NCI-H345 (cell line): Measurements from ENCODE around the gene APH1B.
"Not testable (repeated sequence)": the region's sequence is repeated elsewhere in the genome, so short reads cannot be mapped to it uniquely, and the experiment has no call there.

Experiments
- DNase-seq: peaks from one replicate; lab custom pipeline; 2025; lab: John Stamatoyannopoulos, UW

Gene APH1B

GRCh38 chr15:63331456-63331855, 54.1 kb downstream of the APH1B start:
- DNase-seq = no peak

- DNase-seq = no peak
Measured at GRCh38 chr15:63332367-63333124, 55.1 kb downstream of the APH1B start.

GRCh38 chr15:63334821-63335220, 57.4 kb downstream of the APH1B start:
- no peak for DNase-seq

GRCh38 chr15:63335543-63336240, 58.3 kb downstream of the APH1B start:
- no peak for DNase-seq

GRCh38 chr15:63337046-63337445, 59.6 kb downstream of the APH1B start:
- no peak for DNase-seq

GRCh38 chr15:63338170-63338569, 60.8 kb downstream of the APH1B start:
- no peak for DNase-seq

GRCh38 chr15:63339006-63339766, 61.8 kb downstream of the APH1B start:
- DNase-seq = no peak

GRCh38 chr15:63339836-63340235, 62.4 kb downstream of the APH1B start:
- no peak for DNase-seq

GRCh38 chr15:63340353-63340752, 62.9 kb downstream of the APH1B start:
- no peak for DNase-seq

- no peak for DNase-seq
Measured at GRCh38 chr15:63340878-63341277, 63.5 kb downstream of the APH1B start.

- DNase-seq = no peak
Measured at GRCh38 chr15:63341898-63342297, 64.5 kb downstream of the APH1B start.

GRCh38 chr15:63342996-63343562, 65.7 kb downstream of the APH1B start:
- not testable (repeated sequence) for DNase-seq

GRCh38 chr15:63344731-63345390, 67.5 kb downstream of the APH1B start:
- no peak for DNase-seq

GRCh38 chr15:63345391-63345752, 68.0 kb downstream of the APH1B start:
- no peak for DNase-seq

GRCh38 chr15:63347074-63347857, 69.9 kb downstream of the APH1B start:
- DNase-seq = no peak

- DNase-seq = peak; percentile 76
Measured at GRCh38 chr15:63348392-63348791, 71.0 kb downstream of the APH1B start.

- no peak for DNase-seq
Measured at GRCh38 chr15:63349156-63349555, 71.8 kb downstream of the APH1B start.

GRCh38 chr15:63349621-63350020, 72.2 kb downstream of the APH1B start:
- no peak for DNase-seq

- DNase-seq = no peak
Measured at GRCh38 chr15:63350178-63350621, 72.8 kb downstream of the APH1B start.

GRCh38 chr15:63351170-63351569, 73.8 kb downstream of the APH1B start:
- no peak for DNase-seq

- DNase-seq = no peak
Measured at GRCh38 chr15:63352808-63353207, 75.4 kb downstream of the APH1B start.
